Tongue (tissue), 2 donors: ENCODE measurements around the gene CAMKMT. TPM values are rescaled to one million over a fixed set of nuclear protein-coding genes. Genes with fewer than 3 reads are reported as not detected.
"Not testable (repeated sequence)": the region's sequence is repeated elsewhere in the genome, so short reads cannot be mapped to it uniquely, and the experiment has no call there.

Experiments
- DNase-seq: peaks from one replicate; pipeline ENCODE4 v3.0.0-alpha.2; 2015
- total RNA-seq: library from RNA; depleted of rRNA; stranded (reverse); fragments of >200 nt; gene quantifications from one replicate; pipeline ENCODE4 v1.2.3, GENCODE V29; 2014

Gene CAMKMT
- total RNA-seq, 1 donor from 2014 or later, result 9.9 TPM

DNA sequence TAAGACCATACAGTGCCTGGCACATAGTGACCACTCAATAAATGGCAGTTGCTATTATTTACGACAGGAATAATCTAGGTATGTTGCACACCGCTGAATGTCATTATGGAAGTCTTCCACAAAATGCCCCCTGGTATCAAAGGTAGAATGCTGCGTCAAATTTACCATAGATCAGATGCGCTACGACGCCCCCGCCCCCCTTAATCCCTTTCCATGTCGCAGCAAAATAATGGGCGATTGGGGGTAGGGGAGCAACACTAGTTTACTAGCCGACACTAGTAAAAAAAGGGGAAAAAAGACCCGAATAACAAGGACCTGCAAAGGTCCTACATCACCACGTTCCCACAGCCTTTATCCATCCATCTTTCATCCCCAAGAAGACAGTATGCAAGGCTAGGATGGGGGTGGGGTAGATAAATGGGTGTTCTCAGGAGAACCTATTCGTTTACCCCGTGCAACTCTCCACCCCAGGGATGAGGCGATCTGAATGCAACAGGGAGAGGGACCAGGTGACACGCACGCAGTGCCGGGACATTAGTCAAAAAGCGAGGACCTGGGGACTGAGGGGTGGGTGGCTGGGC lies 908 bp upstream of the CAMKMT start:
- no peak for DNase-seq

DNA sequence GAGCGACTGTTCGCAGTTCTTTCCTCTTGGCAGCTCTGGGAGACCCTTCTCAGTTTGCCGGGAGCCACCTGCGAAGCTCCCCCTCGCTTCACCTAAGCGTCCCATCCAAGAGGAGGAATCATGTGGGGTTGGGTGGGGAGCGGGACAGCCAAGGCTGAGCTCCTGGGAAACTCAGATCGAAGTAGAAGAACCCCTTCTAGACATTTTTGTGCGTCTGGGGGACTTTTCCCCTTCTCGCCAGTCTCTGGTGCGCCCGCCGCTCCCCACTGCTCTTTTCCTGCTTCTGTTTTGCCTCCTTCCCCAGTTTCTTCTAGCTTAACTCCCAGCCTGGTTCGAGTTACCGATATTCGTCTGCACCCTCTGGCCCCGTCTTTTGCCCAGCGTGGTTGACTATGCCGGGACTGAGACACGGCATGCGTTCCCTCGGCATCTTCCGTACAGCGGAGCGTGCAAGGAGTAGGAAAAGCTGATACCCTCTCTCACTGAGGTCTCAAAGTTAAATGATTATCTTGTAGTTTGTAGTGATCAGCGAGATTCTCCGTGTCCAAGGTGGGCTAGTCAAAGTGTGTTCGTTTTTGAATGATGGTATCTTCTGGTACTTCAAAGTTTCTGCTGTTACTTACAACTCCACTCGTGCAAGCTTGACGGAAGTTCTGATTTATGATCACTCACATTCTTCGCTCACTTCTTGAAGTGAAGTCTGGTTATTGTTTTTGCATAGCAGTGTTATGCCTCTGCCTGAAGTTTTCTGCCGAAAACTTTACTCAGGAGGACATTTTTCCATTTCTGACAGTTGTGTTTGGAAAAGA lies 664 bp downstream of the CAMKMT start:
- DNase-seq, result peak; percentile 67

DNA sequence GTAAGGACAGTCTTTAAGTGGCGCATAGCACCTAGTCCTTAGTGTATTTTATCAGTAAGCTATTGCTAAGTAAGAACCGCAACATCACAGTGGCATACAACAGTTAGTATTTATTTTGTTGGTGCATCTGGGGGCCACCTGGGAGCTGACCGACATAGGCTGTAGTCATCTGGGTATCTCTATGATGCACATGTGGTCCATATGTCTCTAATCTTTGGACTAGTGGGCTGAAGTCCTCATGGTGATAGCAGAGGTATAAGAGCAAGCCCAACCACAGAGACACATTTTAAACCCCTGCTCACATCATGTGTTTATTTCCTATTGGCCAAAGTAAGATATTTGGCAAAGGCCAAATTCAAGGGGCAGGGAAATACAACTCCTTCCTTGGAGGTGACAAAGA lies 2.9 kb downstream of the CAMKMT start:
- no peak for DNase-seq

DNA sequence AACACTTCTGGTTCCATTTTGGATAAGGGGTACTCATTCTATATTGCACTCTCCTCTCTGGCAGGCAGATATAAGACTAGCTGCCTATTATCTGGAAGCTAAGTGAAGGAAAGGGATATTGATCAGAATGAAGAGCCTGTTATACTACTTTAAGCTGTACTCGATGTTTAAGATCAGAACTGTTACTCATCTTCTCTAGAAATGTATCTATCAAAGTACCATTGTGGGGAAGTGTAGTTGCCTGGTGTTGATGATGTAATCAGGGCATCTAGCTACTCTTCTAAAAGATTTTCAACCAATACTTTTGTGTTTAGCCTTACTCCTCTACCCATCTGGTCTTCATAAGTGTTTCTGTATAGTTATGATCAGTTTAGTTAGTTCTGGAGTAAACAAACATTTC lies 5.8 kb downstream of the CAMKMT start:
- no peak for DNase-seq

DNA sequence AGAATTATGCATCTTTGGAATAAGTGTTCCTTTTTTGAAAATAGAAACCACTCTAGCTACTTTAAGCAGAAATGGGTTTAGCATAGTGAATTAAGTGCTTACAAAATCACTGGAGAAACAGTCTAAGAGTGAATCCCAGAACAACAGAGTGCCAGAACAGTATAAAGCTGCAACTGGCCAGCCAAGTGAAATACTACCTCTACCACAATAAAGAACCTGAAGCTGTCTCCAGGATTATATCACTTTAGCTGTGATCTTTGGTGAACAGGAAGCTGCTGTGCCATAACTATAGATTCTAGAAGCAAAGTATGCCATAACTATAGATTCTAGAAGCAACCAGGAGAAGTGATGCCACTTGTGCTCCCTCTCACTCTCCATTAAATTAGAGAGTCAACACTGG lies 7.6 kb downstream of the CAMKMT start:
- DNase-seq, result no peak

DNA sequence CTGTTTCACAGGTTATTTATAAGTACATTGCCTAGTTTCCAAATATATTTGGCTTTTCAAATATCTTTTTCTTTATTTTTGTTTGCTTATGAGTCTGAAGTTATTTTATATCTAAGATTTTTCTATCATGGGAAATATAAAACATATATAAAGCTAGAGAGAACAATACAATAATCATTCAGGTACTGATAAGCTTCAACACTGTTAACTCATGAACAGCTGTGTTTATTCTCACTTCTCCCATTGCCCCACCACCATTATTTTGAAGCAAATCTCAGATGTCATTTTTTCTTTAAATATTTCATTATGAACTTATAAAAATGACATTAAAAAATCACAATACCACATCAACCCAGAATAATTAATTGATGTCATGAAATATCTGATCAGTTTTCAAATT lies 9.7 kb downstream of the CAMKMT start:
- DNase-seq, result no peak

DNA sequence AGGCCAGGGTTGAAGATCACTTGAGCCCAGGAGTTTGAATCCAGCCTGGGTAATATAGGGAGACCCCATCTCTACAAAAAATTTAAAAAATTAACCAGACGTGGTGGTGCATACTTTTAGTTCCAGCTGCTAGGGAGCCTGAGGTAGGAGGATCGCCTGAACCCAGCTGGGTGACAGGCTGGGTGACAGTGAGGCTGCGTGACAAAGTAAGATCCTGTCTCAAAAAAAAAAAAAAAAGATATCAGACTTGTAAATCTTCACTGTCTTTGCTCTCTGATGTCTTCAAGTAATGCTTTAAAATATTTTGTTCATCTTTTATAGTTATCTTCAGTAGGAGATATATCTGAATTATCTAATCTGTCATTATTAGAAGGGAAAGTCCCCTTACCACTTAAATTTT lies 10.5 kb downstream of the CAMKMT start:
- no peak for DNase-seq

DNA sequence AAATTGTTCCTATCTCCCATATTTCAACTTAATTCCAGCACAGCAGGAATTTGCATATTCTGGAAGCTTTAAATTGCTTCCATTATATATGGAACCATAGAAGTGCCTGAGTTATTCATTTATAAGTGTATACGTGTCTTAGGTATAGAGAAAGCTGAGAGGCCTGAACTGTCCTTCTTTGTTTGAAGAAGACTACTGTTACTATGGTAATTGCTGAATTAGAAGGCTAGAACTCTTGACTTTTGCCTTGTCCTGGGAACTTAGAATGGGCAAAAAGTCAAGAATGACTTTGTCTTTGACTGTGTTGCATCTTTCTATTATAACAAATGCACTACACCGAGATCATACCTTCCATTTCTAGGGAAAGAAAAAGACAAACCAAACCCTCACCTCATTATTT lies 15.7 kb downstream of the CAMKMT start:
- no peak for DNase-seq

DNA sequence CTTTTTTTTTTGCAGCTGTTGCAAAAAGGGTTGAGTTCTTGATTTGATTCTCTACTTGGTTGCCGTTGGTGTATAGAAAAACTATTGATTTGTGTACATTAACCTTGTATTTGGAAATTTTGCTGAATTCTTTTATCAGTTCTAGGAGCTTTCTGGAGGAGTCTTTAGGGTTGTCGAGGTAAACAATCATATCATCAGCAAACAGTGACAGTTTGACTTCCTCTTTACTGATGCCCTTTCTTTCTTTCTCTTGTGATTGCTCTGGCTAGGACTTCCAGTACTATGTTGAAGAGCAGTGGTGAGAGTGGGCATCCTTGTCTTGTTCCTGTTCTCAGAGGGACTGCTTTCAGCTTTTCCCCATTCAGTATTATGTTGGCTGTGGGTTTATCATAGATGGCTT lies 23.5 kb downstream of the CAMKMT start:
- not testable (repeated sequence) for DNase-seq

DNA sequence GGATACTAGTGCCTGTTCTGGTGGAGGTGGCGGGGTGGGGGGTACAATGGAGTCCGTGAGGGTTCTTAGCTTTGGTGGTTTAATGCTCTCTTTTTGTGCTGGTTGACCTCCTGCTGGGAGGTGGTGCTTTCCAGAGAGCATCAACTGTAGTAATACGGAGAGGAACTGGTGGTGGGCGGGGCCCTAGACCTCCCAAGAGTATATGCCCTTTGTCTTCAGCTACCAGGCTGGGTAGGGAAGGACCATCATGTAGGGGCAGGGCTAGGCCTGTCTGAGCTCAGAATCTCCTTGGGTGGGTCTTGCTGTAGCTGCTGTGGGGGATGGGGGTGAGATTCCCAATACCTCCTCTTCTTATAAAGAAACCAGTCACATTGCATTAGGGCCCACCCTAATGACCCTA lies 27.1 kb downstream of the CAMKMT start:
- no peak for DNase-seq

DNA sequence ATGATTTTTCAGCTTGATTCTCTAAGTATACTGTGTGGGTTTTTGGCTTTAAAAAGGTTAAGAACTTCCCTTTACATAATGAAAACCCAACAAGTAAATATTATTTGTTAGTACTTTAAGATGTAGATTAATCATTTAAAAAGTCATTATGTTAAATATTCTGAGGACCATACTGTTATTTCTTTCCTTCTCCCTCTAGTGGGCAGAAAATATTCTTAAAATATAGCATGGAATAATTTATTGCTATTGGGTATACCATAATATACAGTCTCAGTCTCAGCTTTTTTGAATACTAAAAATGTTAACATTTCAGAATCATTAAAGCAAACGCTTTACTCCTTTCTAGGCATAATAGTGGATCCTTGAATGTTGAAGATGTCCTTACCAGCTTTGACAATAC lies 28.1 kb downstream of the CAMKMT start:
- no peak for DNase-seq

DNA sequence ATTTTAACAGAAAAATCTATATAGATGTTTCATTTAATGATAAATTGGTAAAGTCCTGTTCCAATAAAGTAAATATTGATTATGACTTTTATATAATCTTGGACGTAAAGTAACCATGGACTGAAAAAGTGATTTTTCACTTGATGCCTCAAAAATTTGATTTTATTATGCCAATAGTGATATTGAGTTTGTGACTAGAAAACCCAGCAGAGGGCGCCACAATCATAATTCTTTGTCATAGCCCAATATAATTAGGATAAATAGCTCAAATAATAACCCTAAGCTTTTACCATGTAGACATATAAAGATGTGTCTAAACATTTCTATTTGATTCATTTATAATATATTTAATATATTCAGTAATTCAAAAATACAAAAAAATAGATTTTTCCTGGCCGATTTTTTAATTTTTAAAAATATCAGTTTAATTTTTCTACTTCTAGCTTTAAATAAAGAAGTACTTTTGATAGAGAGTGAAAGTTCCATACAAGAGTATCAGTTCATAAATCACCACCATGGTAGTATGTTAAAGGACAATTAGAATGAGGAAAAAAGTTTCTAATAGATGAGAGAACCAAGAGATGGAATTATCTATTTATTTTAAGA lies 30.7 kb downstream of the CAMKMT start:
- peak; percentile 61 for DNase-seq

DNA sequence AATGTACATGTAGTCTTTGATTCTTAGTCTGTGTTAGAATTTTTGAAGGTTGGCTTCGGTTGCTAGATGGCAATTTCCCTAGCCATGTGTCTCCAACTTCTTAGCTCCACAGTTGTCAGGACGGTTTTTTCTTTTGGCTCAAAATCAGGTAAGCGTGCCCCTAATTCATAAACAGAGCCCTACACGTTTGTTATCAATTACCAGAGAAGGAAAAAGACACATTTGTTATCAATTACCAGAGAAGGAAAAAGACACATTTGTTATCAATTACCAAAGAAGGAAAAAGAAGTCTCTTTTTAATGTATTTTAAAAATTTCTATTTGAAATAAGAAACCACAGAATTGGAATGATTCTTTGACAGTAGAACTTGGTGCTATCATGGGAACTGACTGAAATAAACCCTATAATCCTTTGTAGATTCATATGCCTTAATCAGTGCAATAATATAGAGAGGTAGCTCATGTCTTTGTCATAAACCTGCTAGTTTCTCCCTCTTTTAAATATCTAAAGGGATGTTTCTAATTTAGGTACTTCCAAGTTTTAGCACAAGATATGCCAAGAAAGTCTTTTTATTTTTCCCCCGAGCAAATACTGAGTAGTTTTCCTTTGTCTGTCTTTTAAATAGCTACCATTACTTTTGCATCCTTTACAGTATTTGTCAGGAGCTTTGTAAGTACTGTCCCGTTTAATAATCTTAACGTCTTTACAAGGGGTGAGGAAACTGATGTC lies 35.9 kb downstream of the CAMKMT start:
- DNase-seq, result peak; percentile 5

DNA sequence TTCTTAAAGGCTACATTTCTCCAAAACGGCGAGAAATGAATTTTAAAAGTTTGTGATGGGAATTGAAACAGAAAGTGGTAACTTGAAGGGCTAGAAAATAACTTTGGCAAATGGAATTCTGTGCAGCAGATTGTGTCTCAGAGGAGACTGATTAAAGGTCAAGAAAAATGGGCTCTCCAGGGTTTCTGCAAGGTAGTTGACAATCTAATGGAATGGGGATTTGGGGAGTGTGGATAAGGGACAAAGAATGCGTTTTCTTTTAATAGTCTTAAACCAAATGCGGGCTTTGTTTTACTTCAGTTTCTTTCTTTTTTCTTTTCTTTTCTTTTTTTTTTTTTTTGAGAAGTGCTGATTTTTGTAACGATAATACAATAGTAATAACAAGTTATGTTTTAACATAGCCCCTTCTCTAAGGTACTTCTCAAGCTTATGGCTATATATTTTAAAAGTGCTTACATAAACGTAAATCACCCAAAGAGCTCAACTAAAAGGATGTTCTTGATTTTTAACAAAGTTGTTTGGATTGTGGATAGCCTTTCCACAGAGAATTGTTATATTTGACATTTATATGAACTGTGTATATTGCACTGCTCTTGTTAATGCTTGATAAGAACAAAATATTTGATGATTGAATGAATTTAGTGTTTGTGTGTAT lies 36.6 kb downstream of the CAMKMT start:
- DNase-seq, result no peak

DNA sequence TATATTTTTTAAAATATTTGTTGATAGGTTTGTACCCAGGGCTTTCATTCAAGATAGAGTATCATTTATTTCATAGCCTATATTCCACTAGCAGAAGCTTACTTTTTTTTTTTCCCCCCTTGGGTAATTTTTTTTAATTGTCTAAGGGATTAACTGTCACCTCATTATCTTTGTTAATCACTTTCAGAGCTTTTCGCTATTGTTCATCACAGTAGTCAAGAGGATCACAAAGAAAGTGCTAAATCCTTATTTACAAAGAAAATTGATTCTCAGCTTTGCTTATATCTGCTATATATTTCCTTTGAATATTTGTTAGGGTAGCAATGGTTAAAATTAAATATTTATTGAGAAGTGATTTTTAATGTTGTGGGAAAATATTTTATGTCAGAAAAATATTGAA lies 59.0 kb downstream of the CAMKMT start:
- no peak for DNase-seq

DNA sequence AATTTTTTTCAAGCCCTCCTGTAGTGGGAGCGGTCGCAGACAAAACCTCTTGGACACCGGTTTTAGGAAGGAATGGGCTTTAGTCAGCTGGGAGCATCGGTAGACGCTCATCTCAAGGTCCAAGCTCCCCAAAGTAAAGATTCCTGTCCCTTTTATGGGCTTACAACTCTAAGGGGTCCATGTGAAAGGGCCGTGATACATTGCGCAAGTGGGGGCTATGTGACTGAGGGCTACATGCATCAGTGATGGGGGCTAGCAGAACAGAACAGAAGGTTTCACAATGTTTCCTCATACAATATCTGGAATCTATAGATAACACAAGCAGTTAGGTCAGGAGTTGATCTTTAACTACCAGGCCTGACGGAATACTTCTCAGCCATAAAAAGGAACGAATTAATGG lies 62.5 kb downstream of the CAMKMT start:
- no peak for DNase-seq

DNA sequence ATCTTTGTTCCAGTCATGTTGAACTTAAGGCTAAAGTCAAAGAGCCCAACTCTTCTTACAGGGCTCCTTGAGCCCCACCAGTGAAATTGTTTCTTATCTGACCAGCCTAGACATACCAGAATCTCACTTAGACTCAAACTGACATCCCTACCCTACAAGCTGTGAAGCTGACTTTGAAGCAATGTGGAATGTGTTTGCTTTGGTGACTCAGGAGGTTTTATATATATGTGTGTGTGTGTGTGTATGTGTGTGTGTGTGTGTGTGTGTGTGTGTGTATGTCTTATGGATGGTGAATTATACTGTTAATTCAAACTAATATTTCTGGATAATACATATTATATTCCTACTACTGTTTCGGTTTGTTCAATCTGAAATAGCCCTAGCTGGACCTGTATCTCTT lies 67.3 kb downstream of the CAMKMT start:
- DNase-seq, result no peak

DNA sequence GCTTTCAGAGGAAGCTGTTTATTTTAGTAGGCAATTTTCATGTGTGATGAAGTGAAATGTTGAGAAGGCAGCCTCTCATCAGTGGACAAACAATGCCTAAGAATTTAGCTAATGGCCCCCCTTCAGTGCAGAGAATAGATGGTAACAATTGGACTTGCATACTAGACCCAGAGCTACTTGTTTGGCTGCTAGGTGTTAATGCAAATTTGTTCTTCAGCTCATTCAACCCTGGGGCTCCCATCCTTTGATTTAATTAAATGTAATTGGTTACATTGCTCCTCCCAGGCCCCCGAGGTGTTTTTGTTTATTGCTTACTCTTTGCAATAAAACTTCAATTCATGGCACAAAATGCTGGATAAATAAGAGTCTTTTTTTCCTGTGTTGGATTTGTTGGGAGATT lies 68.6 kb downstream of the CAMKMT start:
- DNase-seq, result no peak

DNA sequence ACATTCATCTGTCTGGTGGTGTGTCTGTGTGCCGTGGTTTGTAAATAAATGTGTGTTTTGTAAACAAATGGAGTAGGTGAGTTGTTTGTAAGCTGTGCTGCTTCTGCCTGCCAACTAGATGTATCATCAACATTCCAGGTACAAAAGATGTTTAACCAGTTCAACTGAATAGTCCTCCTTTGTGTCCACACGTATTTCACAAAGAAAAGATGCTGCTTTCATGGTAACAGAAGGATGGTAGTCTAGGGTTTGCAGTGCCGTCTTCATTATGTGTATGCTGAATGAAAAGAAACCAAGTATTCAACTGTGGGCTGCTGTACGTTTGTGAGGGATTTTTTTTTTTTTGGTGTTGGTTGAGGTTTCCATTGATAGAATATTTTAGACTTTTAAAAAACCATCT lies 72.1 kb downstream of the CAMKMT start:
- peak; percentile 3 for DNase-seq

DNA sequence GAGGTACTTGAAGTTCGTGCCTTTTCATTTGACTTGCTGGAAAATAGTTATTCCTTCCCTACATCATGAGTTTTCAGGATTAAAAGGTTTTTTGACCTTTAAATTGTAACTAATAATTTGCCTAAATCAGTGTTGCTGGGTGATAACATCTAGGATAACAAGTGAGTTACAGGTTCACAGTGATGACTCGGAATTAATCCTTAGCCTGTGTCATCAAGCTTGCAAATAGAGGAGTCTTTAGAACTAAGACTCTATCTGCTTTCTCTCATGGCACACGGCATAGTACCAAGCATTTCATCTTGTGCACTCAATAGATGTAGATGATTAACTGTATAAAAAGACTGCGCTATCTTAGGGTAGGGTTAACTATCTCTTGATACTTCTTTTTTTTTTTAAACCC lies 79.5 kb downstream of the CAMKMT start:
- DNase-seq, result no peak

DNA sequence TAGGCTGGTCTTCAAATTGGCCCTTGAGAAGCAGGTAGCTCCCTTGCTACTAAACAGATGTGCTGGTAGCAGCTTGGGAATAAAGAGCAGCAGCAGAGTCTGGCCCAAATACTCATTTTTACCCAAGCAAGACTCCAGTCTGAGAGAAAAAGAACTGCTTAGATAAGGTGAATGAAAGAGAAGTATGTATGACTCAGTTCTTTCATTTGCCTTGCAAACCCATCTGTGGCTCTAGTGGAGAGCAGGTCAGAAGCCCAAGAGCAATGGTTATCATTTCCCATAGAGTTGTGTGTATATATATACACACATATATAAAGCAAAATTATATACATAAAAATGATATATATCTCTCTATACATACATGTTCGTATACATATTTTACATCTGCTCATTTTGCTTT lies 80.3 kb downstream of the CAMKMT start:
- no peak for DNase-seq

DNA sequence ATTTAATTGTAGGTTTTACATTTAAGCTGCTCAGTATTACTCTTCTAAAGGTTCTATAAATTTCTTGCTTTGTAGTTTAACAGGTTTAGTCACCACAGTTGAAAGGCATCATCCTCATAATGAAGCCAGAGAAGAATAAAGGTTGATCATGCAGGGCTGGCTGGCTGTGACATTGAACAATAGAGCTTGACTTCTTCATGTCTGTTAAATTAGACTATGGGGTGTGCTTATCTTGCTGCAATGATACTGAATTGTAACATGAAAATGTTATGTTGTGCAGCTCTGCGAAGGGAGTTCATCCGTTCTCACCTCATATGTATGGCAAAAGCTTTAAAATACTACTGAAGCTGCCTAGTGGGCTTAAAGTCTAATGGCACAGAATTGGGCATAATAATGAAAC lies 81.8 kb downstream of the CAMKMT start:
- DNase-seq, result no peak

DNA sequence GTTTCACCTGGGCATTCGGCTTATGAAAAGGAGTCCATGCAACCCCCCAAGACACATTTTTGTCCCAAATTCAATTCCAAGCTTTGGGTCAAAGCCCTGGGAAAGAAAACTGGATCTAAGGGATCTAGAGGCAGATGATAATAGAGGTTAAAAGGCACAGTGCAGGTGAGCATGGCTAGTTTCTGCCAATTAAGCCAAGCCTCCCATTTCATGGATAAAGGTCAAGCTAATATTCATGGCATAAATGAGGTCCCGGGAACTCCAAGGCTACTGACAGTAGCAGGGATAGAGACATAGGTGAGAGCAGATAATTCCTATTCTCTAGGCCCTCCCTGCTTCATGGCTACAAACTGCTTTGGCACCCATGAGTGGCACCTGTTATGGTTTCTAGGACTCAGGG lies 83.1 kb downstream of the CAMKMT start:
- no peak for DNase-seq
